T-cell (primary cell): Measurements from ENCODE around the gene ITLN1. TPM values are rescaled to one million over a fixed set of nuclear protein-coding genes. Genes with fewer than 3 reads are reported as not detected.
"Not testable (repeated sequence)": the region's sequence is repeated elsewhere in the genome, so short reads cannot be mapped to it uniquely, and the experiment has no call there.

Experiments used
- ATAC-seq, 4 experiments: fragments of 200-7000 bp in 3 of 4; fragments of 150-1000 bp in 1 of 4; cut with Tn5 transposase; replicated peaks in 1 of 4; 1 replicate in 3 of 4; 2 replicates in 1 of 4; pipeline ENCODE4 v1.10.0; 2021; ENCODE audit warnings: moderate library complexity in 3 of 4, mild to moderate bottlenecking in 2 of 4, moderate number of reproducible peaks in 1 of 4
- CTCF ChIA-PET, 2 donors: fragments of 300-600 bp; sonication (Branson Sonifier 250); formaldehyde crosslinking; loops; one replicate each; lab custom pipeline; 2022; ENCODE audit warnings: antibody characterized with exemption in 2 of 2; lab: Charles Lee
- POLR2A ChIA-PET, 2 donors: fragments of 300-600 bp; sonication (Branson Sonifier 250); formaldehyde crosslinking; loops; one replicate each; lab custom pipeline; 2022; ENCODE audit warnings: antibody characterized with exemption in 2 of 2; lab: Charles Lee
- DNase-seq, 35 experiments: peaks; one replicate each; pipeline versions ENCODE4 v3.0.0 to v3.0.0-alpha.2; 2013 to 2023
- H3K27ac ChIP-seq: one replicate; pipeline ENCODE4 v1.5.1; 2013; ENCODE audit warnings: low read length
- H3K27me3 ChIP-seq, 2 experiments: replicated peaks in 1 of 2; 1 replicate in 1 of 2; 2 replicates in 1 of 2; pipeline versions ENCODE4 v1.6.1 to v1.7.0; 2013; ENCODE audit warnings: low read length in 1 of 2, mixed read lengths in 1 of 2; ENCODE audit not compliant: control insufficient read depth in 2 of 2, insufficient read depth in 2 of 2; ENCODE audit errors: extremely low read depth in 1 of 2
- H3K36me3 ChIP-seq, 2 donors: 1 replicate in 1 of 2; 2 replicates in 1 of 2; pipeline versions ENCODE4 v1.6.1 to v1.7.0; 2013; ENCODE audit warnings: low read length in 1 of 2; ENCODE audit not compliant: control insufficient read depth in 2 of 2, insufficient read depth in 1 of 2; ENCODE audit errors: extremely low read depth in 1 of 2
- H3K4me1 ChIP-seq, 2 experiments: 1 replicate in 1 of 2; 2 replicates in 1 of 2; pipeline versions ENCODE4 v1.6.1 to v1.7.0; 2013; ENCODE audit warnings: low read length in 2 of 2, mixed read lengths in 1 of 2; ENCODE audit not compliant: insufficient read depth in 2 of 2, control insufficient read depth in 1 of 2; ENCODE audit errors: extremely low read depth in 1 of 2
- H3K4me3 ChIP-seq, 2 donors: 1 replicate in 1 of 2; 2 replicates in 1 of 2; pipeline versions ENCODE4 v1.5.1 to v1.7.0; 2013; ENCODE audit warnings: mild to moderate bottlenecking in 2 of 2, low read length in 1 of 2, moderate library complexity in 1 of 2; ENCODE audit not compliant: control insufficient read depth in 1 of 2; ENCODE audit errors: extremely low read depth in 1 of 2
- H3K9me3 ChIP-seq: 2 replicates; pipeline ENCODE4 v1.7.0; 2013
- H3K27ac Mint-ChIP-seq, 2 donors: one replicate each; pipeline ENCODE4 v1.8.0; 2020 to 2021; ENCODE audit warnings: mild to moderate bottlenecking in 2 of 2, mixed read lengths in 2 of 2
- H3K27me3 Mint-ChIP-seq, 2 donors: one replicate each; pipeline ENCODE4 v1.8.0; 2021 to 2022; ENCODE audit warnings: mixed read lengths in 2 of 2
- H3K36me3 Mint-ChIP-seq: one replicate; pipeline ENCODE4 v1.8.0; 2021; ENCODE audit warnings: mixed read lengths
- H3K4me1 Mint-ChIP-seq, 3 donors: one replicate each; pipeline ENCODE4 v1.8.0; 2020 to 2022; ENCODE audit warnings: mixed read lengths in 3 of 3, mild to moderate bottlenecking in 1 of 3
- H3K4me3 Mint-ChIP-seq, 3 donors: one replicate each; pipeline ENCODE4 v1.8.0; 2020 to 2022; ENCODE audit warnings: mild to moderate bottlenecking in 3 of 3, mixed read lengths in 3 of 3, moderate library complexity in 3 of 3
- H3K9me3 Mint-ChIP-seq, 3 donors: one replicate each; pipeline ENCODE4 v1.8.0; 2020 to 2022; ENCODE audit warnings: mixed read lengths in 3 of 3
- WGBS: methylation state at CpG from one replicate; pipeline ENCODE4 v1.1.5; 2013; ENCODE audit warnings: missing lambda C conversion rate; ENCODE audit not compliant: insufficient coverage; 5-methylcytosine and 5-hydroxymethylcytosine counted together
- total RNA-seq, 35 experiments: library from RNA in 6 of 35; stranded (reverse) in 6 of 35; fragments of 120-200 nt in 1 of 35; gene quantifications; one replicate each; pipeline versions ENCODE4 v1.2.1 to v1.2.4 and lab custom pipeline; 2013 to 2026

ITLN1 gene
- total RNA-seq, 5 donors from 2014 or later (not counting 1 experiment from before 2014, with no cell fraction given), result not detected

- H3K36me3 Mint-ChIP-seq, H3K4me1 Mint-ChIP-seq, DNase-seq, H3K36me3 ChIP-seq, H3K4me3 Mint-ChIP-seq, ATAC-seq, H3K27me3 Mint-ChIP-seq, H3K27ac Mint-ChIP-seq, H3K4me1 ChIP-seq, H3K27me3 ChIP-seq, POLR2A ChIA-PET, H3K27ac ChIP-seq, H3K4me3 ChIP-seq, H3K9me3 ChIP-seq, H3K9me3 Mint-ChIP-seq: not testable (repeated sequence)
- no CpG with 5 or more reads among the region's 1 CpG for WGBS
- CTCF ChIA-PET, result interaction anchor here in 1 of 2 donors (0.6 kb wide), 1 partner anchor 436 kb away, joined by 6 read pairs; no protein-coding TSS in a partner anchor
Measured at GRCh38 chr1:160902251-160902650, 17.3 kb upstream of the ITLN1 start.

GRCh38 chr1:160901768-160902167, 16.8 kb upstream of the ITLN1 start:
- WGBS, result 94% methylated on average over 1 of the region's 2 CpGs
- POLR2A ChIA-PET, result no interaction called here
- Histone ChIP-seq H3K4me1 (no peaks in the 10 kb centered on the region), H3K9me3 (no peaks in the 10 kb centered on the region), H3K27me3 (no peaks in the 10 kb centered on the region), H3K36me3 (no peaks in the 10 kb centered on the region), H3K27ac (no peak overlapping the region), H3K4me3 (no peak overlapping the region)
- H3K36me3 Mint-ChIP-seq, result no peaks in the 10 kb centered on the region
- CTCF ChIA-PET, result interaction anchor here in 1 of 2 donors (0.6 kb wide), 1 partner anchor 435 kb away, joined by 6 read pairs; no protein-coding TSS in a partner anchor
- DNase-seq (no peak), ATAC-seq (no peak)
- H3K27me3 Mint-ChIP-seq, result peaks cover 0 to 3% of the 10 kb centered on the region in 2 donors
- H3K27ac Mint-ChIP-seq, result no peak overlapping the region
- peaks cover 0 to 8% (median 0%) of the 10 kb centered on the region in 3 donors for H3K9me3 Mint-ChIP-seq
- no peaks in the 10 kb centered on the region for H3K4me1 Mint-ChIP-seq
- H3K4me3 Mint-ChIP-seq, result no peak overlapping the region

GRCh38 chr1:160900683-160901082, 15.7 kb upstream of the ITLN1 start:
- H3K36me3 ChIP-seq, H3K4me1 ChIP-seq, H3K27me3 ChIP-seq, H3K4me1 Mint-ChIP-seq, H3K27ac Mint-ChIP-seq, H3K9me3 ChIP-seq, H3K36me3 Mint-ChIP-seq, H3K27ac ChIP-seq, H3K27me3 Mint-ChIP-seq, H3K4me3 ChIP-seq, POLR2A ChIA-PET, ATAC-seq, H3K9me3 Mint-ChIP-seq, DNase-seq, H3K4me3 Mint-ChIP-seq: not testable (repeated sequence)
- CTCF ChIA-PET, result interaction anchor here in 1 of 2 donors (0.6 kb wide), 1 partner anchor 91 kb away, joined by 3 read pairs; no protein-coding TSS in a partner anchor
- 77% methylated on average over 2 of the region's 3 CpGs for WGBS

- H3K4me1 ChIP-seq, H3K4me3 ChIP-seq, H3K27me3 ChIP-seq, POLR2A ChIA-PET, H3K27ac ChIP-seq, ATAC-seq, H3K36me3 Mint-ChIP-seq, H3K36me3 ChIP-seq, H3K4me3 Mint-ChIP-seq, DNase-seq, H3K4me1 Mint-ChIP-seq, H3K27ac Mint-ChIP-seq, H3K9me3 ChIP-seq, CTCF ChIA-PET: not testable (repeated sequence)
- Mint-ChIP-seq H3K9me3 (peaks cover 10 to 12% (median 11%) of the 10 kb centered on the region in 3 donors), H3K27me3 (peaks cover 8 to 15% of the 10 kb centered on the region in 2 donors)
- 94% methylated on average over 12 of the region's 18 CpGs for WGBS
Measured at GRCh38 chr1:160894368-160895135, 9.6 kb upstream of the ITLN1 start.

GRCh38 chr1:160891474-160891873, 6.5 kb upstream of the ITLN1 start:
- Mint-ChIP-seq H3K27ac (no peak overlapping the region), H3K9me3 (peaks cover 10 to 12% (median 11%) of the 10 kb centered on the region in 3 donors)
- no peak overlapping the region for H3K4me3 ChIP-seq

GRCh38 chr1:160888926-160889325, 3.9 kb upstream of the ITLN1 start:
- H3K4me1 Mint-ChIP-seq, result no peaks in the 10 kb centered on the region
- no peak for DNase-seq

More at GRCh38 chr1:160891474-160891873, 6.5 kb upstream of the ITLN1 start:
- H3K27ac ChIP-seq, result no peak overlapping the region
- H3K27me3 Mint-ChIP-seq, result peaks cover 11 to 17% of the 10 kb centered on the region in 2 donors
- peaks cover 0 to 9% of the 10 kb centered on the region in 2 experiments for H3K27me3 ChIP-seq
- no CpG with 5 or more reads among the region's 2 CpGs for WGBS
- peaks cover 5% of the 10 kb centered on the region for H3K36me3 Mint-ChIP-seq
- ChIA-PET CTCF (no interaction called here), POLR2A (no interaction called here)
- no peaks in the 10 kb centered on the region for H3K4me1 ChIP-seq
- no peaks in the 10 kb centered on the region for H3K4me1 Mint-ChIP-seq
- ATAC-seq (no peak), DNase-seq (no peak)
- no peak overlapping the region for H3K4me3 Mint-ChIP-seq
- H3K36me3 ChIP-seq, result no peaks in the 10 kb centered on the region
- H3K9me3 ChIP-seq, result no peaks in the 10 kb centered on the region

More at GRCh38 chr1:160888926-160889325, 3.9 kb upstream of the ITLN1 start:
- H3K27me3 ChIP-seq, result peaks cover 0 to 9% of the 10 kb centered on the region in 2 experiments
- H3K27ac ChIP-seq, result no peak overlapping the region
- Mint-ChIP-seq H3K27ac (no peak overlapping the region), H3K36me3 (peaks cover 4% of the 10 kb centered on the region), H3K4me3 (no peak overlapping the region), H3K27me3 (peaks cover 3 to 6% of the 10 kb centered on the region in 2 donors), H3K9me3 (peaks cover 4 to 6% (median 5%) of the 10 kb centered on the region in 3 donors)
- WGBS, result no CpG with 5 or more reads among the region's 2 CpGs
- no peaks in the 10 kb centered on the region for H3K4me1 ChIP-seq
- H3K9me3 ChIP-seq, result no peaks in the 10 kb centered on the region
- H3K4me3 ChIP-seq, result no peak overlapping the region
- POLR2A ChIA-PET, result interaction anchor here in 1 of 2 donors (0.6 kb wide), 1 partner anchor 1096 kb away, joined by 4 read pairs; no protein-coding TSS in a partner anchor
- ATAC-seq, result no peak
- CTCF ChIA-PET, result interaction anchor here in 1 of 2 donors (0.7 kb wide), 1 partner anchor 12 kb away, joined by 3 read pairs; no protein-coding TSS in a partner anchor
- H3K36me3 ChIP-seq, result no peaks in the 10 kb centered on the region
